GM10248 (cell line): ENCODE data around the gene TMEM156.
"Not testable (repeated sequence)": the region's sequence is repeated elsewhere in the genome, so short reads cannot be mapped to it uniquely, and the experiment has no call there.

Source experiments
- CTCF ChIA-PET: fragments of 300-600 bp; sonication (Branson Sonifier 250); formaldehyde crosslinking; extraction: SDS; loops from one replicate; lab custom pipeline; 2021; ENCODE audit warnings: antibody characterized with exemption; lab: Yijun Ruan, JAX
- POLR2A ChIA-PET: fragments of 350-650 bp; sonication (Branson Sonifier 250); formaldehyde crosslinking; extraction: SDS; loops from one replicate; lab custom pipeline; 2020; ENCODE audit warnings: antibody characterized with exemption; lab: Yijun Ruan, JAX
- DNase-seq: peaks from one replicate; pipeline ENCODE4 v3.0.0; 2012; ENCODE audit errors: extremely low spot score
- TF ChIP-seq, protein P1 (sequence below): IDR thresholded peaks from 2 replicates; pipeline ENCODE4 v1.5.1; 2012; ENCODE audit warnings: mild to moderate bottlenecking, low read depth; ENCODE audit errors: extremely low read depth, missing control alignments, control extremely low read depth

TMEM156 gene

DNA sequence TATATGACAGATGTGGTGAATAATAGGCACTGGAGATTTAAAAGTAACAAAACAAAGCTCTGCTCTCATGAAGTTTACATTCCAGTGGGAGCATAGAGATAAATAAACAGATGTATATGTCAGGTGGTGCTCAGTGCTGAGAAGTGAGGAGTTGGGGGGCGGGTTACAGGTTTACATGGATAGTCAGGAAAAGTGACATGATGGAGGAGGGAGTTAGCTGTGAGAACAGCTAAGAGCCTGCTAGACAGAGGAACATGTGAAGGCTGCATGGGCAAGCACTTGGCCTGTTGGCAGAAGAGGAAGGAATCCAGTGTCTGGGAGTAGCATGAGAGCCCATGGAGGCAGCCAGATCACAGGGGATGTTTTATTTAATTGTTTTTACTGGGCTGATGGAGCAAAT, 10.2 kb upstream of the TMEM156 start:
- ChIA-PET CTCF (interaction anchor here (1.1 to 2.3 kb wide), 3 partner anchors 10 to 181 kb away, joined by 3 to 4 read pairs (median 3); no protein-coding TSS in a partner anchor), POLR2A (no interaction called here)
- TF ChIP-seq, protein P1, sequence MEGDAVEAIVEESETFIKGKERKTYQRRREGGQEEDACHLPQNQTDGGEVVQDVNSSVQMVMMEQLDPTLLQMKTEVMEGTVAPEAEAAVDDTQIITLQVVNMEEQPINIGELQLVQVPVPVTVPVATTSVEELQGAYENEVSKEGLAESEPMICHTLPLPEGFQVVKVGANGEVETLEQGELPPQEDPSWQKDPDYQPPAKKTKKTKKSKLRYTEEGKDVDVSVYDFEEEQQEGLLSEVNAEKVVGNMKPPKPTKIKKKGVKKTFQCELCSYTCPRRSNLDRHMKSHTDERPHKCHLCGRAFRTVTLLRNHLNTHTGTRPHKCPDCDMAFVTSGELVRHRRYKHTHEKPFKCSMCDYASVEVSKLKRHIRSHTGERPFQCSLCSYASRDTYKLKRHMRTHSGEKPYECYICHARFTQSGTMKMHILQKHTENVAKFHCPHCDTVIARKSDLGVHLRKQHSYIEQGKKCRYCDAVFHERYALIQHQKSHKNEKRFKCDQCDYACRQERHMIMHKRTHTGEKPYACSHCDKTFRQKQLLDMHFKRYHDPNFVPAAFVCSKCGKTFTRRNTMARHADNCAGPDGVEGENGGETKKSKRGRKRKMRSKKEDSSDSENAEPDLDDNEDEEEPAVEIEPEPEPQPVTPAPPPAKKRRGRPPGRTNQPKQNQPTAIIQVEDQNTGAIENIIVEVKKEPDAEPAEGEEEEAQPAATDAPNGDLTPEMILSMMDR, result no peak
- DNase-seq, result no peak

GRCh38 chr4:39039108-39039507, 6.9 kb upstream of the TMEM156 start:
- no peak for DNase-seq
- CTCF ChIA-PET, result interaction anchor here (1.2 kb wide), 1 partner anchor 9 kb away, joined by 3 read pairs; no protein-coding TSS in a partner anchor
- POLR2A ChIA-PET, result no interaction called here
- TF ChIP-seq, protein P1, result no peak

DNA sequence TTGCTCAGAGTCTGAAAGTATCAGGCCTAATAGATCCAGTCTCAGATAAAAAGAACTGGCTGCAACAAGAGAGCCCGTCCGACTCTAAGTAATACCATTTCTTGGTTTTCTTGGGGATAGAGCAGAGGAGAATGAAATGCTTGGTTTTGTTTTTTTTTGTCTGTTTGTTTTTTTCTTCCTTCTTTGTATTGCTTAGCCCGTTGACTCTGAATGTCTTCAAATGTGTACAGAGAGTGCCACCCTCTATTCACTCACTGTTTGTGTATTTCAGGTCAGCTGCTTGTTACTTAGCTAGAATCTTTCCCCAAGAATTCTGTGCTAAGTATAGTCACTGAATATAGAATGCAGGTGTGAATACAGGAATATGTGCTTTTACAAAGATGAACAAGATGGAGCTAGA, 5.7 kb upstream of the TMEM156 start:
- TF ChIP-seq, protein P1, result no peak
- no peak for DNase-seq
- CTCF ChIA-PET, result interaction anchor here (2.2 kb wide), 1 partner anchor 9 kb away, joined by 5 read pairs; no protein-coding TSS in a partner anchor
- POLR2A ChIA-PET, result no interaction called here

GRCh38 chr4:39037491-39037825, 5.2 kb upstream of the TMEM156 start:
- TF ChIP-seq, protein P1, result no peak
- ChIA-PET POLR2A (no interaction called here), CTCF (interaction anchor here (2.2 kb wide), 1 partner anchor 9 kb away, joined by 5 read pairs; no protein-coding TSS in a partner anchor)
- no peak for DNase-seq

DNA sequence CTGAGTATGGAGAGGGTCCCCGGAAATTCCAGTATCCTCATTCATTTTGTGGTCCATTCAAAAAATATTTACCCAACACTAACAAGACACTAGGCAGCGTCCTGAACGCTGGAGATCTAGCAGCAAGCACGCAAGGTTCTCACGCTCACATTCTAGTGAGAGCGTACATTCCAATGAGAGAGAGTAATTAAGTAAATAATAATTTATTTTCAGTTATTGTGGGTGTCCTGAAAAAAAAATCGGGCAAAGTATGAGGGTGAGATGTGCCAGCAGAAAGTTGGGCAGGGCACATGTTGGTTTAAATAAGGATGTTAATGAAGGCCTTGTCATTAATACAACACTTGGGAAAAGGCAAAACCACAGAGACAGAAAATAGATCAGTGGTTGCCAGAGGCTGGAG, 4.0 kb upstream of the TMEM156 start:
- TF ChIP-seq, protein P1, result no peak
- ChIA-PET POLR2A (no interaction called here), CTCF (no interaction called here)

GRCh38 chr4:39031590-39032020, 604 bp downstream of the TMEM156 start:
- POLR2A ChIA-PET, result interaction anchor here (0.5 to 2.2 kb wide), 2 partner anchors 13 to 29 kb away, joined by 3 to 7 read pairs; no protein-coding TSS in a partner anchor
- CTCF ChIA-PET, result interaction anchor here (1.0 to 2.2 kb wide), 4 partner anchors 9 to 12 kb away, joined by 3 to 6 read pairs (median 3); no protein-coding TSS in a partner anchor
- DNase-seq, result not testable (repeated sequence)

More for the DNA sequence above, 4.0 kb upstream of the TMEM156 start:
- DNase-seq, result no peak

- TF ChIP-seq, protein P1, result no peak
- CTCF ChIA-PET, result interaction anchor here (0.9 to 2.6 kb wide), 7 partner anchors 9 to 271 kb away, joined by 3 to 9 read pairs (median 3); no protein-coding TSS in a partner anchor
- POLR2A ChIA-PET, result interaction anchor here (0.5 to 2.2 kb wide), 2 partner anchors 14 to 30 kb away, joined by 3 to 7 read pairs; no protein-coding TSS in a partner anchor
- no peak for DNase-seq
These were observed 1.5 kb downstream of the TMEM156 start for GRCh38 chr4:39030725-39031124.
